Umbilical cord (tissue), 2 donors: ENCODE results near the gene ZNF790. TPM values are rescaled to one million over a fixed set of nuclear protein-coding genes. Genes with fewer than 3 reads are reported as not detected.

Experiments
- DNase-seq: peaks from one replicate; pipeline ENCODE4 v3.0.0-alpha.2; 2015; ENCODE audit warnings: low spot score
- total RNA-seq: library from RNA; depleted of rRNA; stranded (reverse); fragments of >200 nt; gene quantifications from one replicate; pipeline ENCODE4 v1.2.3, GENCODE V29; 2014; ENCODE audit warnings: low replicate concordance; ENCODE audit not compliant: insufficient read depth

Gene ZNF790
- 21.4 TPM for total RNA-seq

DNA sequence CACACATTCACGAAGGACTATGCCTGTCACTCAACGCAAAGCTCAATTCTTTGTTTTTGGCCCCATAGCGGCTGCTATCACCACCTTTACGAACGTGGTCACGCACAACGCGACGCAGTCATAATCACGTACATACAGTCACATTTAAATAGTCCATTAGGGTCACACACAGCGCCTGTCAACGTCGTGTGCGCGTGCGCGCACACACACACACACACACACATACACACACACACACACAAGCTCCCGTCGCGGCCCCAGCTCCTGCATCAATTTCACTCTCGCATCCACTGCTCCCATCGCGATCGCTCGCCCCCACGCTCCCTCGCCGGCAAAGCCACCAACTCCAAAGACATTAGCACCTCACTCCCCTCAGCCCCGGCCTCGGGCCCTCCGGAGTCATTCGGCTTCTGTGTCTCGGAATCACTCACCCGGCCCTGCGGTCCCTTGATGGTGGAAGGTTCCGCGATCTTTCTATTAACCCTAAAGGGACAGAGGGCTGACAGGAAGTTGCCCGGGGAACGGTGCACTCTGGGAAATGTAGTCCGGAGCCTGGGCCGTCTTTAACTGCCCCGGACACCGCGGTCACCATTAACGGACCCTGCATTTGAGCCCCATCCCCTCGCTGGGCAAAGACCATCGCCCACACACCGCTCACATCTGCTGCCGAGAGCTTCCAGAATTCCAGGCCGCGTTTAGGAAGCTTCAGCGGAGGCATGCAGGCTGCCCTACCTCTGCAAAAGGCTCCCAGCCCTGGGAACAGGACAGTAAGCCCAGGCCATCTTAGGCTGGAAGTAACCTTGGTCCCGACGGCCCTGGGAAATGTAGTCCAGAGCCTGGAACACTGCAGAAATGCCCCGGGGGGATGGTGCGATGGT lies at the start of gene ZNF790:
Gene ZNF790 (minus strand): TSS at position 482 of the 878 bp plus-strand sequence. CDS start 12,768 bp downstream, outside the sequence.
- DNase-seq = peak; percentile 98

DNA sequence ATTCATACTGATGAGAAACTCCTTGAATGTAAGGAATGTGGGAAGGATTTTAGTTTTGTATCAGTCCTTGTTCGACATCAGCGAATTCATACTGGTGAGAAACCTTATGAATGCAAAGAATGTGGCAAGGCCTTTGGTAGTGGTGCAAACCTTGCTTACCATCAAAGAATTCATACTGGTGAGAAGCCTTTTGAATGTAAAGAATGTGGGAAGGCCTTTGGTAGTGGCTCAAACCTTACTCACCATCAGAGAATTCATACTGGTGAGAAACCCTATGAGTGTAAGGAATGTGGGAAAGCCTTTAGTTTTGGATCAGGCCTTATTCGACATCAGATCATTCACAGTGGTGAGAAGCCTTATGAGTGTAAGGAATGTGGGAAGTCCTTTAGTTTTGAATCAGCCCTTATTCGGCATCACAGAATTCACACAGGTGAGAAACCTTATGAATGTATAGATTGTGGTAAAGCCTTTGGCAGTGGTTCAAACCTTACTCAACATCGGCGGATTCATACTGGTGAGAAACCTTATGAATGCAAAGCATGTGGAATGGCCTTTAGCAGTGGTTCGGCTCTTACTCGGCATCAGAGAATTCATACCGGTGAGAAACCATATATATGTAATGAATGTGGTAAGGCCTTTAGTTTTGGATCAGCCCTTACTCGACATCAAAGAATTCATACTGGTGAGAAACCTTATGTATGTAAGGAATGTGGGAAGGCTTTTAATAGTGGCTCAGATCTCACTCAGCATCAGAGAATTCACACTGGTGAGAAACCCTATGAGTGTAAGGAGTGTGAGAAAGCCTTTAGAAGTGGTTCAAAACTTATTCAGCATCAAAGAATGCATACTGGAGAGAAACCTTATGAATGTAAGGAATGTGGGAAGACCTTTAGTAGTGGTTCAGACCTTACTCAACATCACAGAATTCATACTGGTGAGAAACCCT lies 39.1 kb upstream of the ZNF790 start:
- DNase-seq = no peak

DNA sequence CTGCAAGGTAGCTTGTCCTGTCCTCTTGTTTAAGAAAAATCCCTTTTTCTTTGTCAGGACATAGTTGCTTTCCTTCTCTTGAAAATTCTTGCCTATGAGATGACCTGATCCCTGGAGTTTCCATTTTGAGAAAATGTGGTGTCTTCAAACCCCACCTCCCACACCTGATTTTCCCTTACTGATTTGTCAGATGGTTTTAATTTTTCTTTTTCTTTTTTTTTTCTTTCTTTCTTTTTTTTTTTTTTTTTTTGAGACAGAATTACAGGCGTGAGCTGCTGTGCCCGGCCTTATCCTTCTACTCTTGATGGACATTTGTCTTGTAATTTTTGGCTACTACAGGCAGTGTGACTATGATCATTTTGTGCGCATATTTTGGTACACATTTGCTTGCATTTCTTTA lies 13.7 kb upstream of the ZNF790 start:
- DNase-seq = no peak

DNA sequence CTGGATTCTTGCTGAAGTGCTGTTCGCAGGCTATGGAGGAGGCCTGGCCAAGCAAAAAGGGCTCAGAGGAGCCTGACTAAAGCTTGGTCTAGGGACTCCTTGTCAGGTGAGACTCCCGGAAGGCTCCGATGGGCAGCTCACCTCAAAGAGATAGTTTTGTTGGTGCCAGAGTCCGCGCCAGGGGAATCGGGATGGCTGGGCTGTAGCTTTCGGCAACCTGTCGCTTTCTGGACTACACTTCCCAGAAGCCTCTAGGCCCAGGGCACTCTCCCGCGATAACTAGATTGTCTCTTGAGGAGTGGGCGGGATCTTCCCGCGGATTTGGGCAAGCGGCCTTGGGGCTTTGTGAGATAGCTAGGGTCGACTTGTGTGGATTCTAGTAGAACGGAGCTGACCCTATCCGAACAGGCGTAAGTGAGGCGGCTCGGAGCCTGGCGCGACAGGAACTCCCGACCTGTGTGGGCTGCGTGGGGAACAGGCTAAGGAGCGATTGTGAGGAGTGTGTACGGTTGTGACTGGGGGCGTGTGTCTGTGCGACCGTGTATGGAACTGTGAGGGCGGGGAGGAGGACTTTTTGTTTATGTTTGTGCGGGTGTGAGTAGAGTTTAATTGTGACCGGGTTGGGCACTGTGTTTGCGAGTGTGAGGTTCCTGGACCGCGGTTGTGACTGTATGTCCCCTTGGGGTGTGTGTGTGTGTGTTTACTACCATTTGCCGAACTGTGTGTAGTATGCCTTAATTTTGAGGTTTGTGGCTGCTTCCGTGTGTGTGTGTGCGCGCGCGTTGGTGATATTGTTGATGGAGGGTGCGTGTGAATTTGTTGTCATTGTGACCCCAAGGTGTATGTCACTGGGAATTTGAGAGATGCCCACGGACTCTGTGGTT lies 12.6 kb upstream of the ZNF790 start, which contains the start of gene ZNF345:
Gene ZNF345 (plus strand): TSS at position 318 of the 884 bp plus-strand sequence. CDS start 25,955 bp downstream, outside the sequence.
- peak; percentile 99 for DNase-seq

DNA sequence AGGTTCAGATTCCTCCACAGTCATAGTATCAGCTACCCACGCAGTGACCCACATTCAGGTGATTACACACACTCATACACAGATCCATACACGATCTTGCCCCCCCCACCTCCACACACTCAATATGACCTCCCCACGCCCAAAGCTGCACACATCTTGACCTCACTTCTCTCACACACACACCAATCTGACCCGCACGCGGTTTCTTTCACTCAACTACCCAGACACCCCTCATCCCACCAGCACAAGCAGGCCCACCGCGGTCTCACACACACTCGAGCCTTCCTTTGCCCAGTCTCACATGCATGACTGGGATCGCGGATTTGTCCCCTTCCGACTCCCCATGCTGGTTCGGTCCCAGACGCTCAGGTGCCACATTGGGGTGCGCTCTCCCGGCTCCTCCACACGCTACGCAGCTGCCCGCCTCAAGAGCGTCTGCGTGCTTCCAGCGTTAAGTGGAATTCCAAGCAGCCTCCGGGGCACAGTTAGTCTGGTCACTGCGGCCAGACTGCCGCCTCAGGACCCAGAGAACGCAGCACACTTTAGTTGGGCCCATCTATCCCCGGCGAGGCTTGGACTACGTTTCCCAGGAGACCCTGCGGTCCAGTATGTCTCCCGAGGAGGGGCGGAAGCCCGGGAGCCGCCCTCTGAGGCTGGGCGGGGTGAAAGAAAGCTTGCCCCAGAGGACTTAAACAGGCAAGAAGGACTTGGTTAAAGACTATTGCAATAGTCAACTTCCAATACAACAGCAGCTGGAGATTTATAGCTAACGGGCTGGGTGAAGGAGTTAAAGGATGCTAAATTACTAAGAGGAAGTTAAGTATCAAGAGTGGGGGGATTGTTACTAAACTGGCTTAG lies 11.7 kb upstream of the ZNF790 start:
- peak; percentile 98 for DNase-seq

DNA sequence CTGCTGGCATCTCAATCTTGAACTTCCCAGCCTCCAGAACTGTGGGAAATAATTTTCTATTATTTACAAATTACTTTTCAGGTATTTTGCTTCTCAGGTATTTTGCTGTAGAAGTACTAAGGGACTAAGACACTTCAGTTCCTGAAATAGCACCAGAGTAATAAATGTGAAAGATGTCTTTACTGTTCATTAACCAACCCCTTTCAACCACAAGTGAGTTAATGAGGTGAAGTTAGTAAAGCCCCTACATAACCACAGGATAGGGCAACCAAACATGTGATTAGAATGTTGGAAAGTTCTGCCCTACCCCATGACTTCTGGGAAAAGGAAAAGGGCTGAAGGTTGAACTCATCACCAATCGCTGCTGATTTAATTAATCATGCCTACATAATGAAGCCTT lies 9.8 kb upstream of the ZNF790 start:
- no peak for DNase-seq

DNA sequence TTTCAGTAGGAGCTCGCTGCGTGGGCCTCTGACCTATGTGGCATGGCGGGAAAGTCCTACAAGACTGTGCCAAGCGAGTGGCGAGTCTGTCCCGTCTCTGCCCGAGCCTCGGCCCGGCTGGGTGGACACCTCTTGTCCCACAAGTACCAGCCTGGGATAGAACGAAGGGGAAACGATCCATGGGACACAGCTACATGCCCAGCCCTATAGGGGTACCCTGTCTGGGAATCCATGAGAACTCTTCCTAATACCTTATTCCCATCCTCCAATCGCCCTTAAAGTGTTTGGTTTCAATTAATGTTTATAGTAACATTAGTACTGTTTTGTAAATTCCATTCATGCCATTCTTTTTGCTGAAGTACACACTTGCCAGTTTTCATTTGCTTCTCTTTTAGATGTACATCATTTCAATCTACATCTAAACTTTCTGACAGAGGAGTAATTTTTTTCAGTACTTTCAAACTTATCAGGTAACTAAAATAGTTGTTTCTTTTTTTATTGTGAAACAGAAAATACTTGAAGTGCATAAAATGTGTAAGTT lies 667 bp upstream of the ZNF790 start:
- DNase-seq = no peak

DNA sequence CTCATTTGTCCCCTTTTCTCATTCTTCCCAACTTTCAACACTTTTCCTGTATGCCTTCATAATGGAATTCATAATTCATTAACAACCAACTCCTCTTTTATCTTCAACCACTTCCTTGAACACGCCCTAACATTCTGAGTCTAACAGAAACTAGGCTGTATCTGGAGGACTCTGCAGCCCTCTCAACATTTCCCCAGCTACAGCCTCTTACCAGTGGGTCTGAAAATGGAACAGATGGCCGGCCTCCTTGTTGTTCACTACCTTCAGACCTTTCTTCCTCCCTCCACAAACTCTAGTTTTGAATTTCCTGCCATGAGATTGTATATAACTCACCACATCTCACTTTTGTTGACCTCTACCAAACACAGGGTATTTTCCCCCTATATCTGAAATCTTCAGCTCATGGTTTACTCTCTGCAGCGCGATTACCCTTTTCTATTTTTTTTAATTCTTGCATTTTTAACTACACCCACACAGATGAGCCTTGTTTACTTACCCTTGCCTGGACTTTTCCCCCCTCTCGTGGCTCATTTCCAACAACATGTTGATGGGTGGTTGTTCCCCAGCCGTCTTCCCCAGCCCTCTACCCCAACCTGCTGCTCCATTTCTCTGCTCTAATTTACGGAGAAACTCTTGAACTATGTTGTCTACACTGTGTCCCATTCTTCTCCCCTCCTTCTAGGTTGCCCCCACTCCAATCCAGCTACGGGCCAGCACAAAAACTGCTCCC lies 846 bp downstream of the ZNF790 start:
- no peak for DNase-seq

DNA sequence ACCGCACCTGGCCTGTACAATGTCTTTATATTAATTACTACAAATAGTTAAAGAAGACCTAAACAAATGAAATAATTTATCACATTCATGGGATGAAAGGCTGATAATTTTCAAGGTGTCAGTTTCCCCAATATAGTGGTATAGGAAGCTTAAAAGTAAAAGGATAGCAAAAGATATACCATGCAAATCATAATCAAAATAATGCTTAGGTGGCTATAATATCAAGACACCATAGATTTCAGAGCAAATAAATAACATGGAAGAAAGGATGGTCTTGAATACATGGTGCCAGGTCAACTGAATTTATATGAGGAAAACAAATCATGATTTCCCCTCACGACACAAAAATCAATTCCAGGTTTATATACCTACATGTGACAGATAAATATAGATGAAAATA lies 4.8 kb downstream of the ZNF790 start:
- no peak for DNase-seq

DNA sequence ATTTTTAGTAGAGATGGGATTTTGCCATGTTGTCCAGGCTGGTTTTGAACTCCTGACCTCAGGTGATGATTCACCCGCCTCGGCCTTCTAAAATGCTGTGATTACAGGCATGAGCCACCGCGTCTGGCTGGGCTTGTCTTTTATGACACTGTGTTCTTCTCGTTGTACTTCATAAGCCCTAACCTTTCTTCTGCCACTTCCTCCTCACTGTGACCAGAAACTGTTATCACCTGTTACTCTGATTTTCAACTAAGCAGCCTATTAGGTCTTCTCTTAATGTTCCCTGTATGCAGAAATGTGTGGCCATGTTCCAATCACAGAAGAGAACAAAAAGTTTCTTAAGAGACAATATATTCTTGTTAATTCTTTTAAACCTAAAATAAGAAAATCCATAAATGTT lies 16.4 kb downstream of the ZNF790 start:
- DNase-seq = no peak

DNA sequence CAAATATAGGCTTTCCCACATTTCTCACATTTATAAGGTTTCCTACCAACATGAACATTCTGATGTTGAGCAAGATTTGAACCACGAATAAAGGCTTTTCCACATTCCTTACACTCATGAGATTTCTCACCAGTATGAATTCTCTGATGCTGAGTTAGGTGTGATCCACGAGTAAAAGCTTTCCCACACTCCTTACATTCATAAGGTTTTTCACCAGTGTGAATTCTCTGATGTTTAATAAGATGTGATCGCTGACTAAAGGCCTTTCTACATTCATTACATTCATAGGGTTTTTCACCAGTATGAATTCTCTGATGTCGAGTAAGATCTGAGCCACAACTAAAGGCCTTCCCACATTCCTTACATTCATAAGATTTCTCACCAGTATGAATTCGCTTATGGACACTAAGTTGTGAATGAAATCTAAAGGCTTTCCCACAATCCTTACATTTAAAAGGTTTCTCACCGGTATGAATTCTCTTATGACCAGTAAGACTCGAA lies 19.0 kb downstream of the ZNF790 start:
- no peak for DNase-seq

DNA sequence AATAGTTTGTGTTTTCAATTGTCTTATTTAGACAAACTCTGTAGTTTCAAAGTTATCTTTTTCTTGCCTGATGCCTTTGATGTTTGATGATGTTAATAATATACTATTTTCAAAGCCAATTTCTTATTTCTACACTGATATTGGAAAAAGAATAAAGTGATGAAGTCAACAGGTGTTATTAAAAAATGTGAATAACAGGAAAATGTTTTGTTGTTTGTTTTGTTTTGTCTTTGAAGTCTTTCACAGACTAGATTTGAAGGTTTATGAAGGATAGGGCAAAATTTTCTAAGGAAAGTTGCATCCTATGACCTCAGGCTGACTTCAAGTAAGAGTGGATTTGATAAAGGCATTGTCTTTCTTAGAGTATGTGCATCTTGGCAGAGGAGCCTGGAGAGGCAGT lies 31.2 kb downstream of the ZNF790 start:
- no peak for DNase-seq

DNA sequence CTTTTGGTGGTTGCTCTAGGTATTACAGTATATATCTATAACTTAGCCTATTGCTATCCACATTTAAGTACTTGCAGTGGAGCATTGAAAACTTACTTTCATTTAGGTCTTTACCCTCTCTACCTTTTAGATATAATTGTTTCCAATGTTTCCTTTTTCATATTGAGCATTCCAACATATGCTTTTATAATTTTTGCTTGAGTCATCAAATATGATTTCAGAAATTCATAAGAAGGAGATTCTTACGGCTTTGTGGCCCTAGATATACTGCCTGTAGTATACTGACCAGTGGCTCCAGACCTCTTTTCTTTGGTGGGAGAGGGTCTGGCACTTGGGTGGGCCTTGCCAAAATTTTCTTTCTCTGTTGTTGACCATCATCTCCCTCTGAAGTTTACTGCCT lies 32.8 kb downstream of the ZNF790 start:
- DNase-seq = no peak

DNA sequence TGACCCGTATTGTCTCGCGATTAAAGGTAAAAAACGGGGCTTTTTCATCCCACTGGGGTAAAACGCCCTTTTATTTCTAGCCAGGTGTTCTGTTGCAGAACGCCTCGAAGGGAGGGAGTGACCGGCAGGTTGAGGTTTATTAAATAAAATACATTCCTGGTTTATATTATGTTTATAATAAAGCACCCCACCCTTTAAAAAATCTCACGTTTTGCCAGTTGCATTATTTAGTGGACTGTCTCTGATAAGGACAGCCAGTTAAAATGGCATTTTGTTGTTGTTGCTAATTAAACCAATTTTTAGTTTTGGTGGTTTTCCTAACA lies 40.4 kb downstream of the ZNF790 start:
- DNase-seq = no peak

DNA sequence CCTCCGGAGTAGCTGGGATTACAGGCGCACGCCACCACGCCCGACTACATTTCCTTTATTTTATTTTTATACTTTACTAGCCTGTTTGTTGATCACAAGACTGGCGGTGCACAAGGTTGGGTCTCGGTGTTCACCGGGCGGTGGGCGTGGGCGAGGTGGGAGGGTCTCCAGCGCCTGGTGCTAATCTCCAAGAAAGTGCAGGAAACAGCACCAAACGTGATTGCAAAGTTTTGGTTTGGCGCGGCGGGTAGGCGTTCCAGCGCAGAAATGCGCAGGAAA lies 41.5 kb downstream of the ZNF790 start:
- DNase-seq = no peak

DNA sequence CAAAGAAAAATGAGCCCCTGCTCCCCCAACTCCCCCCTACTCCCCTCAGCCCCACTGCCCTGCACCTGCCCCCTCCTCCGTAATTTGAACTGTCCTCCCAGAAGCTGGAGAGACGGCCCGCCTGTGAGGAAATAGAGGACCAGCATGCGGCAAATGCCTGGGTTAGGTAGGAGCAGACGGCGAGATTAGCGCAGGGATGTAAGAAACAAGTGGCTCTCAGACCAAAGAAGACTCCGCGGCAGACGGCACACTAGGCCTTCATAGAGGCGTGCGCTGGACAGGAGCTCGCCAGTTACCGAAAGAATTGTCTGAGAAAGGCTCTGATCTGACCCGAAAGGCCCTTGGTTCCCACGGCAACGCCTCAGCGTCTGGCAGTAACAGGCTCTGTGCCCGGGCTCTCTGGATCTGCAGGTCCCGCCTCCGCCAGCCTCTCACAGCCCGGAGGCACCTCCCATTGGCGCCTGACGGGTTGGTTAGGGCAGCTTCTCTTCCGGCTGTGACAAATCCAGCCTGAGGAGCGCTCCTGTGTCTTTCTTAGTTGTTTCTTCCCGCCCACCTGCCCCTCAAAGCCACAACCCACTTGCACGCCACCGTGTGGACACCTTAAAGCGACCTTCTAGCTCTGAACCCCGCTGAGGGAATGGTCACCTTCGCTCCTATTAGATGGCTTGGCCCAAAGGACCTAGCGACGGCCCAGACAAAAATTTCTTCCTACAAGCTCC lies 46.6 kb downstream of the ZNF790 start:
- DNase-seq = peak; percentile 10

DNA sequence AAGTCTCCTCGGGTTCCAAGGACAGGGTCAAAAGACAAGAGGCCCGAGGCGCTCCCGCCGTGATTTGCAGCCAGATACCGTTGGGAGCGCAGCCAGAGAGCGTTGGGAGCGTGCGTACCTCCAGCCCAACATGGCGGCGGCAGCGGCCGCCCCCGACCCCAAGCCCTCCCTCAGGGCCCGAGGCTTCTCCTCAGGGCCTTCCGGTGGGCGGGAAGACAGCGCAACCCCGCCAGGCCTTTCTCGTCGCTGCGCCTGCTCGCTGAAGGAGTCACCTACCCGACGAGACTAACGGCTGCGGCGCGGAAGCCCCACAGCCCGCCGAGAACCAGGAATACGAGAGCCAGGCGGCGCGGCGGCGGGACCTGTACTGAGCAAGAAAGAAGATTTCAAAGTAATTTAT lies 62.4 kb downstream of the ZNF790 start:
- DNase-seq = peak; percentile 41

DNA sequence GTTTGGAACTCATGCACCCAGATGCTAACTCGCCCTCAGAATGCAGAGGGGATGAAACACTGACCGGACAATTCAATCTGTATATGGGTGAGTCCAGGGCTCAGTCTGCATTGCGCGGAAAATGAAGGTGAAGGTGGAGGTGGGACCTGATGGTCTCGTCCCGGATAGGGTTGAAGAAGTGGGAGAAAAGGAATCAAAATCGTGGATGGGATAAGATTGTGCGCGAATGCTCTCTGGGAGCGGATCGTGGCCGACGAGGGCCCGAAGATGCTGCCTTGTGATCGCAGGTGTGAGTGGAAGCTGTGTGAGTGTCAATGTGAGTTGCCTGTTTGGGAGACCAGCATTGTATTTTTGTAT lies 65.0 kb downstream of the ZNF790 start:
- no peak for DNase-seq
